ES-I3 (cell line): ENCODE results near the gene NSUN6.

ENCODE experiments used
- H3K36me3 ChIP-seq: 2 replicates; pipeline ENCODE4 v1.6.1; 2013; ENCODE audit warnings: mild to moderate bottlenecking, low read length, control low read depth, moderate library complexity; ENCODE audit not compliant: insufficient read depth
- H3K4me1 ChIP-seq: 2 replicates; pipeline ENCODE4 v1.6.1; 2013; ENCODE audit warnings: mild to moderate bottlenecking, control low read depth, low read length; ENCODE audit not compliant: insufficient read depth
- H3K9ac ChIP-seq: 2 replicates; pipeline ENCODE4 v1.6.1; 2013; ENCODE audit warnings: low read depth, mild to moderate bottlenecking, low read length, moderate library complexity
- H3K9me3 ChIP-seq: 2 replicates; pipeline ENCODE4 v1.6.1; 2013; ENCODE audit warnings: mild to moderate bottlenecking, low read length, moderate library complexity; ENCODE audit not compliant: control insufficient read depth, insufficient read depth

NSUN6 gene

DNA sequence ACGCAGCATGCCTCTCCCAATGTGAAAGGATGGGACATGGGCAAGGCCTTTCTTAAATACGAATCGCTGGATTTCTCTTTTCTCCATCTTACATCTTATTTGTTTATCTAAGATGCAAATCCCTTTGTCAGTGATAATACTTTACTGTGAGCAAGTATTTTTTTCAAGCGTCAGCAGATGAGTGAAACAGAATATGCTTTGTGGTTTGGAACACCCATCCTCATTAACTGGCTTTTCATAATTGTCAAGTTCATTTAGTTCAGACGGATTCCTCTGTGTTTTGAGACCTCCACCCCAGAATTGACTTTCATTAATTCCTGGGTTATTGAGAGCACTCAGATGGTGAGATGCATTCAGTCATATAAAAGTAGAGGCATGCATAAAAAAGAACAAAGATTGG, 149.8 kb downstream of the NSUN6 start:
- no peaks in the 10 kb centered on the region for H3K9me3 ChIP-seq
- no peaks in the 10 kb centered on the region for H3K4me1 ChIP-seq
- no peak overlapping the region for H3K9ac ChIP-seq
- no peaks in the 10 kb centered on the region for H3K36me3 ChIP-seq

DNA sequence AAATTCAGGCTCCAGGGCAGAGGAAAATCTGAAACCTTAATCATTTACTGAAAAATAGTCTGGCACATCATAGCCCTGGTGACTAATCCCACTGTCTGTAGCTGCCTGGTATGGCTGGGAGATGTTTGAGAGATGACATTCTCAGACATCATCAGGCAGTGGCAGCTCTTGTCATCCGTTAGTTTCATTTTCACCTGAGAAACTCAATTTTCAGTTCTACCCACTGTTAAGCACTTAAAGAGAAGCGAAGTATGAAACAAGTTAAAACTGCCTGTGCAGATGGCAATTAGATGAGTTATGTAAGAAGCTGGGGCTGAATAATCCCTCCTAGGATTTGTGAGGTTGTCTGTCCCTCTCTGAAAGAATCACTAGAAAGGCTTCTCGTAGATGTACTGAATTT, 150.2 kb downstream of the NSUN6 start:
- Histone ChIP-seq H3K36me3 (no peaks in the 10 kb centered on the region), H3K4me1 (no peaks in the 10 kb centered on the region), H3K9ac (no peak overlapping the region), H3K9me3 (no peaks in the 10 kb centered on the region)

GRCh38 chr10:18500576-18500975, 150.8 kb downstream of the NSUN6 start:
- Histone ChIP-seq H3K9me3 (no peaks in the 10 kb centered on the region), H3K4me1 (no peaks in the 10 kb centered on the region), H3K9ac (no peak overlapping the region), H3K36me3 (no peaks in the 10 kb centered on the region)

- no peaks in the 10 kb centered on the region for H3K9me3 ChIP-seq
- H3K36me3 ChIP-seq = no peaks in the 10 kb centered on the region
- no peak overlapping the region for H3K9ac ChIP-seq
- no peaks in the 10 kb centered on the region for H3K4me1 ChIP-seq
Measured at GRCh38 chr10:18498998-18499397, 152.4 kb downstream of the NSUN6 start.

GRCh38 chr10:18497806-18498369, 153.5 kb downstream of the NSUN6 start:
- no peak overlapping the region for H3K9ac ChIP-seq
- no peaks in the 10 kb centered on the region for H3K4me1 ChIP-seq
- no peaks in the 10 kb centered on the region for H3K36me3 ChIP-seq
- H3K9me3 ChIP-seq = no peaks in the 10 kb centered on the region
